ENCODE data around the gene SF3B5. TPM values are rescaled to one million over a fixed set of nuclear protein-coding genes. Genes with fewer than 3 reads are reported as not detected.

Gene SF3B5
- total and polyA plus RNA-seq, 9 of the 15 experiments (the other 6 are each of a cell fraction or from before 2014, with no cell fraction given) = 238 to 1,211 (median 407) TPM

DNA sequence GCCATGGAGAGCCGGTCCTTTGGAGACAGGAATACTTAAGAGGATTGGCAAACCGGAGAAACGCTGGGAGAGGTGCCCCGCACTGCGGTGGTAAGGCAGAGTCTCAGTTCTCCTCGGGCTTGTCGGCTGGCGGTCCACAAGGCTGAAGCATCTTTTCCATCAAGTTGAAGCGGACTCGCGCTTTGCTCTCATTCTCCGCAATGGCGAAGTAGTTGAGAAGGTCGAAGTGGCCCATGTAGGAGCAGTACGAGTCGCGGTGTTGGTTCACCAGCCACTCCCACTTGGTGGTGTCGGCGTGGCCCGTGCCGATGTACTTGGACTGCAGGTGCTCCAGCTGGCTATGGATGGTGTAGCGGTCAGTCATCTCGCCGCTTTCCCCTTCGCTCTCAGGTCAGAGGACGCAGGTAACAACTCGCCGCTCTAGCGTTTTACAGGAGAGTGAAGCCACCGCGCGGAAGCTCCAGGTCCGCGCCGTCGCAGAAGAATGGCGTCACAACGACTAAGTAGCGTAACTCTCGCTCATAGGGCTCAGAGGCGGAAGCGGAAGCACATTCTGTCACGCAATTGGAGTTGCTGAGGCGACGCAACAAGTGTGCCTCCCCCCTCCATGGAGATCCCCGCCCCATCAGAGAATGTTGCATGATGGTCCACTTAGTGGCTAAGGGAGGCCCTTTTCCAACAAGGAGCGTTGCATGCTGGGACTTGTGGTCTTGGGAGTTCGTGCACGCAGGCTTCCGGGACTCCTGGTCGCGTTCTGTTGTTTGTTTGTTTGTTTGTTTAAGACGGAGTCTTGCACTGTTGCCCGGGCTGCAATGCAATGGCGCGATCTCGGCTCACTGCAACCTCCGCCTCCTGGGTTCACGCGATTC is at the start of gene SF3B5 (continued):
- TF ChIP-seq ZBTB40 (IDR thresholded peaks at IDR 0.05) (peak; percentile 92), ZBTB40 (CRISPR knock-in tag; IDR thresholded peaks at IDR 0.05) (no peak), WHSC1 (IDR thresholded peaks at IDR 0.05; ENCODE audit: low read length) (no peak), SOX6 (IDR thresholded peaks at IDR 0.05) (peak; percentile 13), PHF8 (IDR thresholded peaks at IDR 0.05; ENCODE audit: borderline replicate concordance, low read length) (peak; percentile 97), NR2F6 (CRISPR knock-in tag; IDR thresholded peaks at IDR 0.05) (no peak), ZNF224 (CRISPR knock-in tag; IDR thresholded peaks at IDR 0.05) (0 out of 2 replicates have a peak, but pooled peaks have one; percentile 56), L3MBTL2 (IDR thresholded peaks at IDR 0.05) (no peak), TAF7 (tag; IDR thresholded peaks at IDR 0.05) (peak; percentile 93), GABPB1 (CRISPR knock-in tag; IDR thresholded peaks at IDR 0.05) (peak; percentile 96), KLF1 (tag; IDR thresholded peaks at IDR 0.05) (peak; percentile 77; the same call in 1 of the 2 replicates), HLTF (IDR thresholded peaks at IDR 0.05) (no peak; the same call in 1 of the 2 replicates), ZNF165 (CRISPR knock-in tag; IDR thresholded peaks at IDR 0.05; ENCODE audit: borderline replicate concordance) (no peak), CXXC5 (CRISPR knock-in tag; IDR thresholded peaks at IDR 0.05) (peak; percentile 99), BCL6 (CRISPR knock-in tag; IDR thresholded peaks at IDR 0.05) (no peak), FOXM1 (IDR thresholded peaks at IDR 0.05; ENCODE audit: low read depth) (peak; percentile 60), FOXM1 (CRISPR knock-in tag; IDR thresholded peaks at IDR 0.05; ENCODE audit: low read depth) (peak; percentile 92; the same call in 1 of the 2 replicates), HCFC1 (IDR thresholded peaks at IDR 0.05; ENCODE audit: low read depth, low read length) (peak; percentile 89), BACH1 (tag; IDR thresholded peaks at IDR 0.05) (peak; percentile 90), KLF10 (CRISPR knock-in tag; IDR thresholded peaks at IDR 0.05) (no peak), IRF2 (CRISPR knock-in tag; IDR thresholded peaks at IDR 0.05) (no peak)
